Vagina (tissue), 2 donors: ENCODE data around the gene TJP3.

Experiments
- POLR2A ChIP-seq, 2 donors: fragments of 450-650 bp; IDR thresholded peaks; one replicate each; pipeline ENCODE4 v1.6.1; 2017; ENCODE audit warnings: antibody characterized with exemption in 2 of 2, mild to moderate bottlenecking in 2 of 2, moderate library complexity in 2 of 2
- POLR2AphosphoS5 ChIP-seq, 2 donors: sonication (generic); formaldehyde crosslinking; IDR thresholded peaks; one replicate each; pipeline ENCODE4 v1.9.0; 2017; ENCODE audit warnings: antibody characterized with exemption in 2 of 2, mild to moderate bottlenecking in 2 of 2, low read depth in 1 of 2; ENCODE audit not compliant: insufficient read depth in 1 of 2
- TF ChIP-seq, protein P1 (sequence below), 3 experiments: fragments of 450-650 bp in 2 of 3; fragments of 200-600 bp in 1 of 3; sonication (generic) in 1 of 3; IDR thresholded peaks; one replicate each; pipeline ENCODE4 v1.5.1; 2017 to 2019; ENCODE audit warnings: antibody characterized with exemption in 3 of 3, mild to moderate bottlenecking in 2 of 3, moderate library complexity in 2 of 3

GRCh38 chr19:3784607-3785450 lies 76.6 kb downstream of the TJP3 start:
- TF ChIP-seq, protein P1, sequence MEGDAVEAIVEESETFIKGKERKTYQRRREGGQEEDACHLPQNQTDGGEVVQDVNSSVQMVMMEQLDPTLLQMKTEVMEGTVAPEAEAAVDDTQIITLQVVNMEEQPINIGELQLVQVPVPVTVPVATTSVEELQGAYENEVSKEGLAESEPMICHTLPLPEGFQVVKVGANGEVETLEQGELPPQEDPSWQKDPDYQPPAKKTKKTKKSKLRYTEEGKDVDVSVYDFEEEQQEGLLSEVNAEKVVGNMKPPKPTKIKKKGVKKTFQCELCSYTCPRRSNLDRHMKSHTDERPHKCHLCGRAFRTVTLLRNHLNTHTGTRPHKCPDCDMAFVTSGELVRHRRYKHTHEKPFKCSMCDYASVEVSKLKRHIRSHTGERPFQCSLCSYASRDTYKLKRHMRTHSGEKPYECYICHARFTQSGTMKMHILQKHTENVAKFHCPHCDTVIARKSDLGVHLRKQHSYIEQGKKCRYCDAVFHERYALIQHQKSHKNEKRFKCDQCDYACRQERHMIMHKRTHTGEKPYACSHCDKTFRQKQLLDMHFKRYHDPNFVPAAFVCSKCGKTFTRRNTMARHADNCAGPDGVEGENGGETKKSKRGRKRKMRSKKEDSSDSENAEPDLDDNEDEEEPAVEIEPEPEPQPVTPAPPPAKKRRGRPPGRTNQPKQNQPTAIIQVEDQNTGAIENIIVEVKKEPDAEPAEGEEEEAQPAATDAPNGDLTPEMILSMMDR (IDR thresholded peaks at IDR 0.05), result no peak
- TF ChIP-seq POLR2A (IDR thresholded peaks at IDR 0.05) (no peak), POLR2AphosphoS5 (IDR thresholded peaks at IDR 0.05; ENCODE audit: insufficient read depth in 1 of 2, low read depth in 1 of 2) (no peak)
